GM12878 (cell line): ENCODE data around the gene KLF3. TPM values are rescaled to one million over a fixed set of nuclear protein-coding genes. Genes with fewer than 3 reads are reported as not detected.

ENCODE experiments used
- ATAC-seq: fragments of 200-7000 bp; cut with Tn5 transposase; 3 replicates; pipeline ENCODE4 v1.9.1; 2020; ENCODE audit warnings: mild to moderate bottlenecking, moderate library complexity
- BruUV-seq: library from RNA; stranded (reverse); fragments of 400-500 nt; replicated peaks from 2 replicates; lab custom pipeline; 2021; lab: Mats Ljungman, UMichigan
- CTCF ChIA-PET: fragments of 300-600 bp; sonication (Branson Sonifier 250); formaldehyde crosslinking; extraction: SDS; loops from one replicate; lab custom pipeline; 2021; ENCODE audit warnings: inconsistent platforms; lab: Yijun Ruan, JAX
- POLR2A ChIA-PET: fragments of 350-600 bp; formaldehyde crosslinking; extraction: SDS; loops from one replicate; lab custom pipeline; 2021; ENCODE audit warnings: inconsistent platforms; lab: Charles Lee
- RAD21 ChIA-PET: fragments of 300-600 bp; sonication (Branson Sonifier 250); formaldehyde crosslinking; loops from one replicate; lab custom pipeline; 2023; ENCODE audit warnings: antibody characterized with exemption; ENCODE audit not compliant: unreplicated experiment; lab: Charles Lee
- SMC1A ChIA-PET: fragments of 300-600 bp; sonication (Branson Sonifier 250); formaldehyde crosslinking; loops from one replicate; lab custom pipeline; 2023; ENCODE audit not compliant: unreplicated experiment, uncharacterized antibody; lab: Charles Lee
- DNase-seq: peaks from one replicate; pipeline ENCODE4 v3.0.0-alpha.2; 2011; ENCODE audit warnings: low read depth, low spot score
- FAIRE-seq: peaks from 3 replicates; lab custom pipeline; 2011; peaks lifted over from hg19 to GRCh38; lab: Jason Lieb, UNC
- H2AFZ ChIP-seq: 2 replicates; pipeline ENCODE4 v1.6.0; 2011; ENCODE audit warnings: low read depth, low read length, control low read depth; ENCODE audit not compliant: control insufficient read depth
- H3K27ac ChIP-seq: 2 replicates; pipeline ENCODE4 v1.5.1; 2011; ENCODE audit warnings: control low read depth; ENCODE audit not compliant: control insufficient read depth, insufficient read depth
- H3K27me3 ChIP-seq, 2 experiments: replicated peaks in 1 of 2; 2 replicates each; pipeline versions ENCODE4 v1.6.0 to v1.6.1; 2011; ENCODE audit warnings: low read length in 1 of 2; ENCODE audit not compliant: control insufficient read depth in 2 of 2, insufficient read depth in 2 of 2
- H3K36me3 ChIP-seq, 2 experiments: 2 replicates each; pipeline ENCODE4 v1.5.1; 2011; ENCODE audit warnings: low read length in 1 of 2; ENCODE audit not compliant: control insufficient read depth in 2 of 2, insufficient read depth in 2 of 2
- H3K4me1 ChIP-seq: 2 replicates; pipeline ENCODE4 v1.6.1; 2011; ENCODE audit warnings: mild to moderate bottlenecking, low read length, moderate library complexity, mixed read lengths; ENCODE audit not compliant: control insufficient read depth, insufficient read depth
- H3K4me2 ChIP-seq: 2 replicates; pipeline ENCODE4 v1.6.0; 2011; ENCODE audit warnings: control low read depth; ENCODE audit not compliant: control insufficient read depth, insufficient read depth
- H3K4me3 ChIP-seq: fragments of 200-600 bp; sonication (generic); 2 replicates; pipeline ENCODE4 v1.5.1; 2016
- H3K79me2 ChIP-seq: 2 replicates; pipeline ENCODE4 v1.6.0; 2011; ENCODE audit warnings: low read length; ENCODE audit not compliant: control insufficient read depth, insufficient read depth
- H3K9ac ChIP-seq: 2 replicates; pipeline ENCODE4 v1.8.0; 2011; ENCODE audit warnings: low read length, control low read depth, mixed read lengths; ENCODE audit not compliant: control insufficient read depth, insufficient read depth
- H3K9me3 ChIP-seq: replicated peaks from 3 replicates; pipeline ENCODE4 v1.5.1; 2011; ENCODE audit warnings: mild to moderate bottlenecking, low read length; ENCODE audit not compliant: control insufficient read depth, insufficient read depth
- H4K20me1 ChIP-seq: 2 replicates; pipeline ENCODE4 v1.6.0; 2011; ENCODE audit not compliant: control insufficient read depth, insufficient read depth
- E2F8 ChIP-seq: fragments of 450-650 bp; IDR thresholded peaks from 2 replicates; pipeline ENCODE4 v1.6.1; 2018; ENCODE audit warnings: mild to moderate bottlenecking, low read depth, moderate library complexity; ENCODE audit not compliant: partially characterized antibody
- HCFC1 ChIP-seq: fragments of 150-350 bp; IDR thresholded peaks from 2 replicates; pipeline ENCODE4 v1.6.1; 2014; ENCODE audit warnings: low read length
- ZBTB11 ChIP-seq: fragments of 450-650 bp; formaldehyde crosslinking; IDR thresholded peaks from 2 replicates; pipeline ENCODE4 v1.5.0; 2022; ENCODE audit warnings: mild to moderate bottlenecking, missing genetic modification characterization
- ZNF274 ChIP-seq: IDR thresholded peaks from one replicate; pipeline ENCODE4 v1.8.0; 2011; ENCODE audit not compliant: insufficient read length, insufficient read depth
- WGBS: methylation state at CpG from one replicate; pipeline ENCODE4 v1.1.6; 2016; ENCODE audit warnings: low lambda C conversion rate; ENCODE audit not compliant: insufficient replicate concordance, insufficient coverage; ENCODE audit errors: missing lambda C conversion rate; 5-methylcytosine and 5-hydroxymethylcytosine counted together
- in situ Hi-C: fragments of 300-500 bp; cut with MboI; formaldehyde crosslinking; loops from 9 replicates; pipeline ENCODE4 v1.14.3; 2018; ENCODE audit warnings: mixed read lengths
- intact Hi-C: fragments of 100-400 bp; cut with micrococcal nuclease; formaldehyde crosslinking; loops from one replicate; pipeline ENCODE4 v1.14.2; 2022; ENCODE audit not compliant: unreplicated experiment
- polyA plus RNA-seq, 11 experiments: library from polyadenylated mRNA; depleted of rRNA in 4 of 11; unstranded in 6 of 11; stranded (reverse) in 5 of 11; fragments of >200 nt; fragmentation: Nextera tagmentation in 4 of 11; fragmentation: Illumina TruSeq in 1 of 11; extraction: Ambion mirVana in 4 of 11; extraction: Trizol in 1 of 11; gene quantifications; 1 replicate in 1 of 11; 2 replicates in 10 of 11; pipeline versions ENCODE4 v1.2.1 to v1.2.3, GENCODE V29; 2011 to 2016; ENCODE audit warnings: inconsistent platforms in 2 of 11, missing spikeins in 2 of 11, low read depth in 1 of 11
- total RNA-seq, 4 experiments: library from RNA; depleted of rRNA in 3 of 4; stranded (reverse); fragments of >200 nt in 3 of 4; fragmentation: Illumina TruSeq in 1 of 4; extraction: Trizol in 1 of 4; gene quantifications; 2 replicates each; pipeline versions ENCODE4 v1.2.1 to v1.2.3, GENCODE V29; 2013 to 2021
- TF ChIP-seq, protein P1 (sequence below): fragments of 450-650 bp; formaldehyde crosslinking; IDR thresholded peaks from 2 replicates; pipeline ENCODE4 v1.4.0; 2020; ENCODE audit warnings: mild to moderate bottlenecking, moderate library complexity
- TF ChIP-seq, protein P2 (sequence below): fragments of 450-650 bp; IDR thresholded peaks from 2 replicates; pipeline ENCODE4 v1.6.1; 2017; ENCODE audit warnings: mild to moderate bottlenecking, low read depth, inconsistent platforms; ENCODE audit not compliant: poor library complexity, severe bottlenecking

The KLF3 gene
- total and polyA plus RNA-seq, 10 of the 15 experiments (the other 5 are each of a cell fraction or from before 2014, with no cell fraction given), result 1.4 to 5.8 (median 2.1) TPM

- no peak for TF ChIP-seq ZBTB11
Observed at GRCh38 chr4:38675146-38676121, 11.4 kb downstream of the KLF3 start (continued).

- Histone ChIP-seq H3K9me3 (no peaks in the 10 kb centered on the region; the same call in 2 of the 3 replicates), H3K27ac (no peak overlapping the region), H3K4me2 (no peak overlapping the region), H3K79me2 (peaks cover 44% of the 10 kb centered on the region), H4K20me1 (no peaks in the 10 kb centered on the region), H3K27me3 (no peaks in the 10 kb centered on the region; a peak in 1 of 4 replicates), H3K4me1 (peaks cover 32% of the 10 kb centered on the region), H3K36me3 (no peaks in the 10 kb centered on the region; a peak in 1 of 4 replicates), H3K9ac (no peak overlapping the region), H2AFZ (no peak overlapping the region), H3K4me3 (no peak overlapping the region)
- in situ Hi-C loops, result no loop called here
- 88% methylated on average over 12 of the region's 12 CpGs for WGBS
- CTCF ChIA-PET, result interaction anchor here (0.7 to 6.1 kb wide), 19 partner anchors 9 to 615 kb away, joined by 3 to 225 read pairs (median 6); partner anchors contain the start of gene TLR10
- DNase-seq (no peak), ATAC-seq (no peak), FAIRE-seq (no peak)
- RAD21 ChIA-PET, result interaction anchor here (0.8 to 5.2 kb wide), 8 partner anchors 10 to 615 kb away, joined by 3 to 208 read pairs (median 7); partner anchors contain the start of gene TLR10
- SMC1A ChIA-PET, result interaction anchor here (1.0 to 6.1 kb wide), 16 partner anchors 10 to 617 kb away, joined by 3 to 268 read pairs (median 10); partner anchors contain the start of gene TLR10
- POLR2A ChIA-PET, result interaction anchor here (1.0 to 1.3 kb wide), 2 partner anchors 357 to 599 kb away, joined by 3 to 4 read pairs; no protein-coding TSS in a partner anchor
- intact Hi-C loops, result loop anchor here (10.0 kb wide), 1 partner anchor 232 kb away; no protein-coding TSS in a partner anchor
- BruUV-seq, result no TSS peak
- TF ChIP-seq, protein P1, sequence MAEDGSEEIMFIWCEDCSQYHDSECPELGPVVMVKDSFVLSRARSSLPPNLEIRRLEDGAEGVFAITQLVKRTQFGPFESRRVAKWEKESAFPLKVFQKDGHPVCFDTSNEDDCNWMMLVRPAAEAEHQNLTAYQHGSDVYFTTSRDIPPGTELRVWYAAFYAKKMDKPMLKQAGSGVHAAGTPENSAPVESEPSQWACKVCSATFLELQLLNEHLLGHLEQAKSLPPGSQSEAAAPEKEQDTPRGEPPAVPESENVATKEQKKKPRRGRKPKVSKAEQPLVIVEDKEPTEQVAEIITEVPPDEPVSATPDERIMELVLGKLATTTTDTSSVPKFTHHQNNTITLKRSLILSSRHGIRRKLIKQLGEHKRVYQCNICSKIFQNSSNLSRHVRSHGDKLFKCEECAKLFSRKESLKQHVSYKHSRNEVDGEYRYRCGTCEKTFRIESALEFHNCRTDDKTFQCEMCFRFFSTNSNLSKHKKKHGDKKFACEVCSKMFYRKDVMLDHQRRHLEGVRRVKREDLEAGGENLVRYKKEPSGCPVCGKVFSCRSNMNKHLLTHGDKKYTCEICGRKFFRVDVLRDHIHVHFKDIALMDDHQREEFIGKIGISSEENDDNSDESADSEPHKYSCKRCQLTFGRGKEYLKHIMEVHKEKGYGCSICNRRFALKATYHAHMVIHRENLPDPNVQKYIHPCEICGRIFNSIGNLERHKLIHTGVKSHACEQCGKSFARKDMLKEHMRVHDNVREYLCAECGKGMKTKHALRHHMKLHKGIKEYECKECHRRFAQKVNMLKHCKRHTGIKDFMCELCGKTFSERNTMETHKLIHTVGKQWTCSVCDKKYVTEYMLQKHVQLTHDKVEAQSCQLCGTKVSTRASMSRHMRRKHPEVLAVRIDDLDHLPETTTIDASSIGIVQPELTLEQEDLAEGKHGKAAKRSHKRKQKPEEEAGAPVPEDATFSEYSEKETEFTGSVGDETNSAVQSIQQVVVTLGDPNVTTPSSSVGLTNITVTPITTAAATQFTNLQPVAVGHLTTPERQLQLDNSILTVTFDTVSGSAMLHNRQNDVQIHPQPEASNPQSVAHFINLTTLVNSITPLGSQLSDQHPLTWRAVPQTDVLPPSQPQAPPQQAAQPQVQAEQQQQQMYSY, result no peak
- TF ChIP-seq, protein P2, sequence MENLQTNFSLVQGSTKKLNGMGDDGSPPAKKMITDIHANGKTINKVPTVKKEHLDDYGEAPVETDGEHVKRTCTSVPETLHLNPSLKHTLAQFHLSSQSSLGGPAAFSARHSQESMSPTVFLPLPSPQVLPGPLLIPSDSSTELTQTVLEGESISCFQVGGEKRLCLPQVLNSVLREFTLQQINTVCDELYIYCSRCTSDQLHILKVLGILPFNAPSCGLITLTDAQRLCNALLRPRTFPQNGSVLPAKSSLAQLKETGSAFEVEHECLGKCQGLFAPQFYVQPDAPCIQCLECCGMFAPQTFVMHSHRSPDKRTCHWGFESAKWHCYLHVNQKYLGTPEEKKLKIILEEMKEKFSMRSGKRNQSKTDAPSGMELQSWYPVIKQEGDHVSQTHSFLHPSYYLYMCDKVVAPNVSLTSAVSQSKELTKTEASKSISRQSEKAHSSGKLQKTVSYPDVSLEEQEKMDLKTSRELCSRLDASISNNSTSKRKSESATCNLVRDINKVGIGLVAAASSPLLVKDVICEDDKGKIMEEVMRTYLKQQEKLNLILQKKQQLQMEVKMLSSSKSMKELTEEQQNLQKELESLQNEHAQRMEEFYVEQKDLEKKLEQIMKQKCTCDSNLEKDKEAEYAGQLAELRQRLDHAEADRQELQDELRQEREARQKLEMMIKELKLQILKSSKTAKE, result no peak
- no peak for TF ChIP-seq E2F8
- TF ChIP-seq HCFC1, result no peak
- TF ChIP-seq ZNF274, result no peak
Observed at GRCh38 chr4:38676986-38677385, 13.0 kb downstream of the KLF3 start.
